ENCODE data around the gene DLGAP3.

DNA sequence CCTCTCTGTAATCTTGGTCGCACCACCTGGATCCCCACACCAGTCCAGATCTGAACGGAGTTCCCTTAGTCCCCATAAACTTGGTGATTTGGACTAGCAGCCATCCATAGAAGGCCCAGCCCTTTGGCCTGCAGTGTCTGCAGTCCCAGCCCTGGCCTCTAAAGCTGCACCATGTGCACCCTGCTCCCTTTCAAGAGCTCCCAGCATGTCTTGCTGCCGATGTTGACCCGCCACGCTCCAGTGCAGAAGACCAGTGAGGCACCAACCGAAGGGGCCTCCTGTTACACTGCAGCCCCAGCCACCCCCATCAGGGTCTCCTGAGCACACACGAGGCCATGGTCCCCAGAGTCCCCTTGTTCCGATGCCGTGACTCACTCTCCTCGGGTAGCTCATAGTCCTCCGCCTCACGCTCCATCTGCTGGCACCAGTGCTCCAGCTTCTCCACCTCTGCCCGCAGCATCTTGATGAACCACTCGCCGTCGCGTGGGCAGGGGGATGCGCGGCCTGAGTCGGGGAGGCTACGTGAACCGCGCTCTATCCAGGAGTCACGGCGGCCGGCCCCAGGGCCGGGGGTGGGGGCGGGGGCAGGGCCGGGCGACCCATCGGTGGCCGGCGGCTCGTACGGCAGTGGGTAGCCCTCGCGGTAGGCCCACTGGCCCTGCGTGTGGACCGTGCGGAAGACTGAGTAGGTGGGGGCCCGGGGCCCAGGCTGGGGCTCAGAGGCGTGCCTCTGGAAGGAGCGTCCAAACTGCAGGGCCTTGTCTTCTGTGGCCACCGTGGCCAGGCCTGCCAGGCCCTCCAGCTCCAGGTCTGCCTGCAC lies 61.0 kb downstream of the DLGAP3 start:
- TF ChIP-seq BHLHE40 (IDR thresholded peaks at IDR 0.05; ENCODE audit: borderline replicate concordance) (no peak), SP1 (IDR thresholded peaks at IDR 0.05) (no peak), ZNF384 (IDR thresholded peaks at IDR 0.05) (no peak), PKNOX1 (IDR thresholded peaks at IDR 0.05) (no peak), LEF1 (IDR thresholded peaks at IDR 0.05; ENCODE audit: borderline replicate concordance) (no peak), CTBP1 (IDR thresholded peaks at IDR 0.05; ENCODE audit: borderline replicate concordance) (no peak), FOXK2 (IDR thresholded peaks at IDR 0.05) (no peak), ARNT (IDR thresholded peaks at IDR 0.05) (no peak), FOXM1 (IDR thresholded peaks at IDR 0.05; ENCODE audit: borderline replicate concordance) (no peak), L3MBTL2 (conservative IDR thresholded peaks at IDR 0.05) (no peak)

All from HEK293T (cell line).